K562 (cell line): ENCODE measurements around the gene MIDN. TPM values are rescaled to one million over a fixed set of nuclear protein-coding genes. Genes with fewer than 3 reads are reported as not detected.
A peak's percentile ranks its signal among the peaks of the same experiment; 100 is the strongest.

Source experiments
- ATF3 ChIP-seq, 2 experiments: fragments of 450-650 bp in 1 of 2; sonication (generic) in 1 of 2; formaldehyde crosslinking in 1 of 2; IDR thresholded peaks in 1 of 2; conservative IDR thresholded peaks in 1 of 2; 2 replicates each; pipeline versions ENCODE4 v1.6.1 to v1.8.1; 2016 to 2023; ENCODE audit warnings: mild to moderate bottlenecking in 2 of 2, moderate library complexity in 2 of 2, inconsistent platforms in 1 of 2, missing genetic modification reagents in 1 of 2
- BACH1 ChIP-seq: fragments of 200-800 bp; sonication (Bioruptor generic); IDR thresholded peaks from 2 replicates; pipeline ENCODE4 v1.6.1; 2016; ENCODE audit warnings: missing genetic modification characterization, missing compliant biosample characterization
- CBFB ChIP-seq: sonication (generic); formaldehyde crosslinking; IDR thresholded peaks from 2 replicates; pipeline ENCODE4 v1.4.0; 2020; ENCODE audit warnings: mild to moderate bottlenecking, missing genetic modification reagents
- HMG20A ChIP-seq: fragments of 450-650 bp; formaldehyde crosslinking; conservative IDR thresholded peaks from 2 replicates; pipeline ENCODE4 v1.4.0; 2020; ENCODE audit warnings: mild to moderate bottlenecking, mixed read lengths
- KLF1 ChIP-seq: fragments of 450-650 bp; IDR thresholded peaks from 2 replicates; pipeline ENCODE4 v1.6.1; 2016; ENCODE audit warnings: missing genetic modification characterization, missing compliant biosample characterization
- MYNN ChIP-seq, 2 experiments: sonication (generic); formaldehyde crosslinking in 1 of 2; IDR thresholded peaks; 2 replicates each; pipeline versions ENCODE4 v1.5.0 to v1.6.1; 2016 to 2020; ENCODE audit warnings: antibody characterized with exemption in 1 of 2, missing genetic modification reagents in 1 of 2
- NR1H2 ChIP-seq: sonication (generic); formaldehyde crosslinking; IDR thresholded peaks from 2 replicates; pipeline ENCODE4 v1.4.0; 2020; ENCODE audit warnings: mild to moderate bottlenecking, missing genetic modification reagents
- PRPF4 ChIP-seq: fragments of 200-400 bp; formaldehyde crosslinking; IDR thresholded peaks from one replicate; pipeline ENCODE4 v1.6.1; 2017; ENCODE audit warnings: low read length, low read depth, mild to moderate bottlenecking; ENCODE audit not compliant: insufficient read depth, poor library complexity, severe bottlenecking
- TFAP4 ChIP-seq: sonication (generic); formaldehyde crosslinking; IDR thresholded peaks from 2 replicates; pipeline ENCODE4 v1.8.0; 2022; ENCODE audit warnings: missing genetic modification reagents, mild to moderate bottlenecking, moderate library complexity, borderline replicate concordance
- YY1 ChIP-seq, 3 experiments: IDR thresholded peaks; 2 replicates each; pipeline ENCODE4 v1.6.1; 2011; ENCODE audit warnings: low read length in 2 of 3, mild to moderate bottlenecking in 2 of 3, moderate library complexity in 2 of 3, borderline replicate concordance in 1 of 3, control low read depth in 1 of 3, low read depth in 1 of 3; ENCODE audit not compliant: insufficient read depth in 3 of 3, insufficient replicate concordance in 2 of 3, control insufficient read depth in 1 of 3, insufficient read length in 1 of 3; ENCODE audit errors: extremely low read depth in 1 of 3
- ZNF217 ChIP-seq: sonication (generic); formaldehyde crosslinking; IDR thresholded peaks from 2 replicates; pipeline ENCODE4 v1.8.0; 2022; ENCODE audit warnings: mild to moderate bottlenecking, missing genetic modification reagents
- ZNF239 ChIP-seq: fragments of 250-450 bp; sonication (Bioruptor Pico); IDR thresholded peaks from 2 replicates; pipeline ENCODE4 v1.4.0; 2020; ENCODE audit warnings: mild to moderate bottlenecking
- ZNF277 ChIP-seq: fragments of 250-450 bp; sonication (Bioruptor Pico); IDR thresholded peaks from 2 replicates; pipeline ENCODE4 v1.8.0; 2022; ENCODE audit warnings: inconsistent platforms, mild to moderate bottlenecking, moderate library complexity, borderline replicate concordance
- ZNF592 ChIP-seq: fragments of 450-650 bp; IDR thresholded peaks from 2 replicates; pipeline ENCODE4 v1.6.1; 2017; ENCODE audit warnings: antibody characterized with exemption, mild to moderate bottlenecking
- polyA plus RNA-seq, 8 experiments: library from polyadenylated mRNA; depleted of rRNA in 4 of 8; stranded (reverse) in 5 of 8; unstranded in 3 of 8; fragments of >200 nt; fragmentation: Nextera tagmentation in 2 of 8; fragmentation: Illumina TruSeq in 1 of 8; extraction: Ambion mirVana in 2 of 8; extraction: Trizol in 1 of 8; gene quantifications; 2 replicates each; pipeline versions ENCODE4 v1.2.1 to v1.2.3, GENCODE V29; 2011 to 2014; ENCODE audit warnings: inconsistent platforms in 1 of 8, missing spikeins in 1 of 8
- total RNA-seq, 7 experiments: library from RNA; depleted of rRNA in 6 of 7; stranded (reverse); fragments of >200 nt in 6 of 7; fragmentation: Illumina TruSeq in 2 of 7; extraction: Trizol in 2 of 7; gene quantifications; 2 replicates each; pipeline versions ENCODE4 v1.2.1 to v1.2.3, GENCODE V29; 2011 to 2021; ENCODE audit warnings: low replicate concordance in 1 of 7
- TF ChIP-seq, protein P1 (sequence below): IDR thresholded peaks from 3 replicates; pipeline ENCODE4 v1.6.1; 2011; ENCODE audit warnings: borderline replicate concordance, mild to moderate bottlenecking; ENCODE audit not compliant: insufficient read length, insufficient read depth

Gene MIDN
- total and polyA plus RNA-seq, 9 of the 15 experiments (the other 6 are each of a cell fraction or from before 2014, with no cell fraction given) = 0.17 to 120 (median 10.1) TPM

- no peak for TF ChIP-seq ZNF239 (CRISPR knock-in tag)
- no peak for TF ChIP-seq HMG20A
- TF ChIP-seq MYNN (IDR thresholded peaks at IDR 0.05) = no peak; the same call in 1 of the 2 replicates
- TF ChIP-seq MYNN (CRISPR knock-in tag; IDR thresholded peaks at IDR 0.05) = no peak
- TF ChIP-seq TFAP4 = peak; percentile 12; the same call in 1 of the 2 replicates
- no peak for TF ChIP-seq PRPF4
- no peak for TF ChIP-seq ATF3 (IDR thresholded peaks at IDR 0.05)
- TF ChIP-seq ATF3 (CRISPR knock-in tag; conservative IDR thresholded peaks at IDR 0.05) = no peak
- no peak for TF ChIP-seq BACH1
- TF ChIP-seq ZNF217 (CRISPR knock-in tag) = no peak
- TF ChIP-seq ZNF592 = peak; percentile 75; the same call in 1 of the 2 replicates
- TF ChIP-seq NR1H2 (CRISPR knock-in tag) = no peak
- TF ChIP-seq, protein P1, sequence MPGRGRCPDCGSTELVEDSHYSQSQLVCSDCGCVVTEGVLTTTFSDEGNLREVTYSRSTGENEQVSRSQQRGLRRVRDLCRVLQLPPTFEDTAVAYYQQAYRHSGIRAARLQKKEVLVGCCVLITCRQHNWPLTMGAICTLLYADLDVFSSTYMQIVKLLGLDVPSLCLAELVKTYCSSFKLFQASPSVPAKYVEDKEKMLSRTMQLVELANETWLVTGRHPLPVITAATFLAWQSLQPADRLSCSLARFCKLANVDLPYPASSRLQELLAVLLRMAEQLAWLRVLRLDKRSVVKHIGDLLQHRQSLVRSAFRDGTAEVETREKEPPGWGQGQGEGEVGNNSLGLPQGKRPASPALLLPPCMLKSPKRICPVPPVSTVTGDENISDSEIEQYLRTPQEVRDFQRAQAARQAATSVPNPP = no peak
- TF ChIP-seq CBFB = no peak
- TF ChIP-seq YY1 (IDR thresholded peaks at IDR 0.05; ENCODE audit: borderline replicate concordance in 1 of 3, control insufficient read depth in 1 of 3, extremely low read depth in 1 of 3, insufficient read depth in 3 of 3, insufficient read length in 1 of 3, insufficient replicate concordance in 2 of 3, low read depth in 1 of 3, low read length in 2 of 3) = peak in 1 of 3 experiments; percentile 29
- no peak for TF ChIP-seq ZNF277 (CRISPR knock-in tag)
- TF ChIP-seq KLF1 (tag) = no peak
These were observed 23.4 kb downstream of the MIDN start (continued) for GRCh38 chr19:1271528-1272422.
